GM19324 (cell line): ENCODE results near the gene DNAJB9.

Experiments used
- ATAC-seq: cut with Tn5 transposase; IDR thresholded peaks from one replicate; pipeline ENCODE4 v1.9.1; 2021; ENCODE audit warnings: mild to moderate bottlenecking, moderate library complexity; ENCODE audit not compliant: unreplicated experiment, low FRiP score

DNAJB9 gene

DNA sequence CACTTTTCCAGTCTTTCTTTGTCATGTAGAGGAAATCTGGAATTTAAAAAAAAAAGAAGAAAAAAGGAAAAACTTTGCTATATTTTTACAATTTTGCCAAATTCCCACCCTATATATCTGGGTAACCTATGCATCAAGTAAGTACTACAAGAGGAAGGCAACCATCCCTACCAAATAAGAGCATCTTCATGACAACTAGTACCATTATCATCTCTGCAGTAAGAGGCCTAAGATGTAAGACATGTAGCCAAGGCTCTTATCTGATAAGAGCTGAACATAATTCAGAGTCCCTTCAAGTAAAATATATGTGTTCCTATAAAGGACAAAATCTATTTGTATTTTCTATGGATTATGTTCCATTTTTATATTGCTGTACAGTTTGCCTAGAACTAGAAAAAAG is 3.7 kb upstream of the DNAJB9 start:
- ATAC-seq: no peak

DNA sequence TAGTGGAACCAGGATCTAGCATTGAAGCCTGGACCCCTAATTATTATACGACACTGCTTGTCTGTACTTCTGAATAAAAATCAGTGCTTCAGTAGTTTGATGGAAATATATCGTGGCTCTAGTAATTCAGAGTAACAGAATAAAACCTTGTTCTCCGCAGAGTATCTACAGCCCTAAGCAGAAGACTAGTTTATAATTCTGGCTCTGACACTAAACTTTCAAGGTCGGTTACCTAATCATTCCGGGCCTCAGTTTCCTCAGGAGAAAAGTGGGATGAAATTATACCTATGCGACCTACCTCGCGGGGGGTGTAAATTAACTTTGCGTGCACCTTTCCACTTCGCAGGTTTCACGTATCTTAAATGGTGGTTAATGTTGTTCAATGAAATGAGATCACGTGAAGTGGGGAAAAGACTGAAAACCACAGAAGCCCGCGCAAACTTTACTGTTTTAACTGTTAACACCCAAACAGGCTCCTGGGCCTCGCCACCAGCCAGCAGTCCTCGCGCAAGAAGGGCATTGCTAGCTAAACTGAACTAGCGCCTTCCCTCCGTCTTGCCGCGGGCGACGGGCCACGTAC is 783 bp upstream of the DNAJB9 start:
- no peak for ATAC-seq

DNA sequence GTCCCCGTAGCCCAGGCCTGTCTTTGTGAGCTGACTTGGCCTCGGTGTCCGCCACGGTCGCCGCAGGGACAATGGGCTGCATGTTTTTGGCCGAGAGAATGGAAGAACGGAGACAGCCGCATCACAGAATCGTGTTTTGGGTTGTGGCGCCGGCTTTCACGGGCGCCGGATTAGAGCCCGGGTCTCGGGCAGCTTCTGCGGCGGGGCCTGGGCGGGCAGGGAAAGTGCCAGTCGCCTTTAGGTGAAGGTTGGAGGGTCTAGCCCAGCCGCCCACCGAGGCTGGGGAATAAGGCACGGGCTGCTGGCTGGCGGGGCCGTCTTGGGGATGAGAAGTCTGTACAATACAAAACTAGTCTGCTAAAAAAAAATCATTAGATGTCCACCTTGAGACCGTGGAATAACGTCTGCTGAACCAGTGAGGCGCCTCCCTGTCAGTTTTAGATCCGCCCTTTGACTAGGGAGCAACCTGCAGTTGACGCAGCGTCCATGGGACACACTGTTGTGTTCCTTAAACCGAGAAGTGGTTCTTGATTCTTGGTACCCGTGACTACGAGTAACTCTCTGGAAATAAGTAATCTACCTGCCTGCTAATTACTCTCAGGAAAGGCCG is 577 bp downstream of the DNAJB9 start:
- peak; percentile 21 for ATAC-seq

DNA sequence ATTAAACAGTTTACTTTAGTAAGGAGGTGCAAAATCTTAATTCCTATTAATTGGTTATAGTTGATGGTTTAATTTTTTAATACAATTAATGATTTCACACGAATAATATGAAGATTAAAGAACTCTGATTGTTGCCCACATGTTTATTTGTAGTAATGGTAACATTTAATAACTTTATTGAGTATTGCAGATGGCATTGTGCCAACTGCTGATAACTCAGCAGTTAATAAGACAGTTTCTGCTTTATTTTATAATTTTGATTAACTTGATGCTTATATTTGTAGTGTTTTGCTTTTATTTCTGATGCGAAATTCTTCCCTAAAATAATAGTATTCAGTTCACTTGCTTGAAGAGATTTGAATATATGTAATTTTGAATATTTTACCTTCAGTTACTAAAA is 2.8 kb downstream of the DNAJB9 start:
- ATAC-seq: no peak

DNA sequence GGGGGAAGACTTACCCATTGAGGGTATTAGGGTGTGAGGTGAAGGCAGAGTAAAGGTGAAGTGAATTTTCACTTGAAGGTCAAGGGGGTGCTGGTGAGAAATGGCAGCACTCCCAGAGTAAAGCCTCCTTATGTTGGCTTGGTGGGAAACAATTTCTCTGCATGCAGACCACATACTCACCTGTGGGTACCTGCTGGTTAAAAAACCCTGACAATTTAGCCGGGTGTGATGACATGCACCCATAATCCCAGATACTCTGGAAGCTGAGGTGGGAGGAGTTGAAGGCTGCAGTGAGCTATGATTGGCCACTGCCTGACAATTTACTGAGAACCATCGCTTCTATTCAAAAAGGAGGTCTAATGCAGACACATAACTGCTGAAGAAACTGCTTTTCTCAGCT is 5.5 kb downstream of the DNAJB9 start:
- ATAC-seq: no peak

DNA sequence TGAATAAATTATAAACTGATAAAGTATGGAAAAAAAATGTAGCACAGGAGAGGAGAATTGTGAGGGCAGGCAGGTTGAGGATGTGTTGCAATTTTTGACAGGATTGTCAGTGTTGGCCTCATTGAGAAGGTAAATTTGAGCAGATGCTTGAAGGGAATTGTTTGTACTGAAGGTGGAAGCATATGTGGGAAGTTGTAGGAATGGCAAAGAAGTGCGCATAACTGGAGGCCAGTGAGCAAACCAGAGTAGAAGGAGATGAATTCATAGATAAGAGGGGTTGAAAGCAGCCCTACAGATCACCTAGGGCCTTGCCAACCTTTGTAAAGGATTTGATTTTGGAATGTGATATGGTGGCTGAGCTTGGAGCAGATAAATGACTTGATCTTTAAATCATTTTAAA is 6.4 kb downstream of the DNAJB9 start:
- ATAC-seq: no peak

DNA sequence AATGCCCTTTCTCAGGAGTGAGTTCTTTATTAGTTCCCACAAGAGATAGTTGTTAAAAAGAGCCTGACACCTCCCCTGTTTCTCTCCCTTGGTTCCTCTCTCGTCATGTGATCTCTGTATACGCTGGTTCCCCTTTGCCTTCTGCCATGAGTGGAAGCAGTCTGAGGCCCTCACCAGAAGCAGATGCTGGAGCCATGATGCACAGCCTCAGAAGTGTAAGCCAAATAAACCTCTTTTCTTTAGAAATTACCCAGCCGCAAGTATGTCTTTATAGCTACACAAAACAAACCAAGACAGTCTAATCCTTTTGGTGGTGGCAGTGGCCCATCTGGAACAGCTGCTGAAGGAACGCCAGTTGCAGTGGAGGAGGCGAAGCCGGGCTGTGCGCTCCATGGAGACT is 9.3 kb downstream of the DNAJB9 start:
- no peak for ATAC-seq

DNA sequence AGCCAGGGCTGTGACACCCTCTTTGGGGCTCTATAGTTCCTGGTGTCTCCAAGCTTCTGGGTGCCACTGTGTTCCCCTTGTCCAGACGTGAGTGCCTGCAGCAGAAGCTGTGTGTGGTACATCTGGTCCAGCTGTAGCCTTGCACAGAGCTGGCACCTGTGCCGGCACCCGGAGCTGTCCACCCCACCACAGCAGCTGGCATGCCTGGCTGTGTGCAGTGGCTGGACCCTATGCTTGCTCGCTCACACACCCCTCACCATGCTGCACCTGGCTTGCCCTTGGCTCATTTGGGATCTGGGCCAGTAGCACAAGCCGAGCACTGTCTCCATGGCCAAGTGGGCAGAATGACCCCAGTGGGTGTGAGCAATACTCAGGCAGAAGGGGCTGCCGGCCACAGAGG is 10.6 kb downstream of the DNAJB9 start:
- no peak for ATAC-seq

DNA sequence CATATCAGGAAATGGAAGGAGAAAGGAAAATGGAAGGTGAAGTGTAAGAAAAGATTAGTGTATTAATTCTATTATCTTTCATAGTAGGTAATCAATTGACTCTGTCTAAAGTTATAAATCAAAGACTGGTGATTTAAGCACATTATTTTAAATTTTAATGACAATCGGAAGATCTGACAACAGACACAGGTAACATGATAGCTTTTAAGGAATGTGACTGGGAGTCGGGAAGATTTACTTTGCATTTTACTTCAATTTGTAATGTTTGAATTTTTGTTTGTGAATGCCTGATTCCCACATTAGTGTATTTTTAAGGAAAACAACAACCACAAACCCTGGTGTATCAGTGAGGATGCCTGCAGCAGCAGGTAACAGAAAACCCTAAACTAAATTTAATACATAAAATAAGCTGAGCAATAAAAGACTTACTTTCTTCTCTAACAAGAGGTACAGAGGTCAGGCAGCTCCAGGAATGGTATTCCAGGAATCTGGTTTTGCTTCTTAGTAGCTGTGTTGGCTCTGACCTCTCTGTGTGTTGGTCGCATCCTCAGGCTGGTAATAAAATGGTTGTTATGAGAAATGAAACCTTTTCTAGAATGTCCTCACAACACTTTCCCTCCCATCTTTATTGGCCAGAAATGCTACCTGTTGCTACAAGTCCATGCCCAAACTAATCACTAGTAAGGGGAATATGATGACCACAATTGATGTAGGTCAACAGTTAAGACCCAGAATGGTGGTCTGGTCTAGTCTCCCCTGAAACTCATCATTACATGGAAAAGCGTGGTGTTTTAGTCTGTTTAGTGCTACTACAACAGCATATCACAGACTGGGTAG is 12.2 kb downstream of the DNAJB9 start:
- no peak for ATAC-seq

DNA sequence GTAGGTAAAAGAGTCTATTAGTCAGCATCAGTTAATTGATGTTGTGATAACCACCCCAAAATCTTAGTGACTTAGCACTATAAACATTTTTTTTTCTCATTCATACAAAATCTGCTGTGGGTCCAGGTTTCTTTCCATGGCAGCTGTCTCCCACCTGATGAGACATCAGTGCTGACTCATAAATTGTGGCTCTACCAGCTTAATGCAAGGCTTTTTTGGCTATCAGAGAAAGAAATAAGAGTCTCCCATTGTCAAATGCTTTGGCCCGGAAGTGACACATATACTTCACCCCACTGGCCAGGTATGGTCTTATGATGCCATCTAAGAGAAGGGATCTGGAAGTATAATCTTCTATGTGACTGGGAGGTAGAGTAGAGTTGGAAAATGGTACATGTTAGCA is 14.5 kb downstream of the DNAJB9 start:
- ATAC-seq: no peak

DNA sequence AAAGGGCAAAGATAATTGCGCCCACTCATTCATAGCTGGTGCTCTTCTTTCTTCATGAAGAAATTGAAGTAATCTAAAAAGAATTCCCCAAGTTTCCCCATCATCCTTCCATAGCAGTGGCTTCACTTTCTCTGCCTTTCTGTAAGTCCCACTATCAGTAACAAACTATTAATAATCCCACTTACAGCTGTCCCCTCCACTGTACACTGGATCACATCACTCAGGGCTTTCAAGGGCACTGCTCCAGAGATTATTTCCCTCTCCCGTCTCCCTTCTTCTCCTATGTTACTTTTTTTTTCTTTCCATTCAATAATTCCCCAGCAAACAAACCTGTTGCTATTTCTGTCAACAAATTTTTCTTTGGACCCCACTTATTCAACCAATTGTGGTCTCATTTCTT is 16.2 kb downstream of the DNAJB9 start:
- no peak for ATAC-seq

DNA sequence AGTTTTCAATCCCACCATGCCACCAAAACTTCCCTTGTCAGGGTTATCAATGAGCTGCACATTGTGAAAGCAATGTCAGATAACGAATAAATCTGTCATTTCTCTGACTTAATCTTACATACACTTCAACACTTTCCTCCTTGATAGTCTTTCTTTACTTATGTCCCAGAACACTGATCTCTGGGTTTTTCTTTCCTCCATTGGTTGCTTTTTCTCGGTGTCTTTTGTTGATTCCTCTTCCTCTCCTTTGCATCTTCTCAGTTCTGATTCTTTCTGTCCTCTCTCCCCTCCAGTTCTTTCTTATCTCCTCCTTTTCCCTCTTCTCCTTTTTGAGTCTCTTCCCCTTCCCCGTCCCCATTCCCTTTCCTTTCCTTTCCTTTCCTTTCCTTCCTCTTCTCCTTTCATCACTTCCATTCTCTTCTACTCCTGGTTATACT is 16.6 kb downstream of the DNAJB9 start:
- ATAC-seq: no peak

DNA sequence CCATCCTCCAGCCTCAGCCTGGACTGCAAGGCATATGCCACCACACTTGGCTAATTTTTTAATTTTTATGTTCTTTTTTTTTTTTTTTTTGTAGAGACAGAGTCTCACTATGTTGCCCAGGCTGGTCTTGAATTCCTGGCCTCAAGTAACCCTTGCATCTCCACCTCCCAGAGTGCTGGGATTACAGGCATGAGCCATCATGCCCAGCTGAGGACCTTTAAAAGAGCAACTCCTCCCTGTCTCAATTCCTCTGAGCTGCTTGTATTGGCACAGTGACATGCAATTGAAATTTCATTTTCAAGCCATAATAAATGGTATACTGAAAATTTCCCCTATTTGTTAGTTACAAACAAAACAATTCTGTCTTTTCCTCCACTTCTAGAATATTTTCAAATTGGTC is 19.5 kb downstream of the DNAJB9 start:
- ATAC-seq: no peak

DNA sequence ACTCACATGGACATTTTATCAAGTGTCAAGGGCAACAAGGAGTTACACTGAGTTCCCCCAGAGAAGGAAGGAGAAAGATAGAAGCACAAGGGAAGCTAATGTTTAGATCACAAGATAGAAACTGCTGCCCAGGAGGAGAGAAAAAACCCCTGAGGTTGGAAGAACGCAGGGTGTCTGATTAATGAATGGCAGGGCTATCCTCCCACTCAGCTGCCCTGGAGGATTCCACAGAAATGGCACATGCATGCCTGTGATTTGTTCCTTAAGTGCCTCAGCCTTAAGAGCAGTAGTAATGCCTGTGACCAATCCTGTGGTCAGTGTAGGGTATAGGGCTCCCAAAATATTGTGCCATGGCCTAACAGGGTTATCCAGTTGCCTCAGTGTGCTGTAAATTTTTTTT is 20.2 kb downstream of the DNAJB9 start:
- no peak for ATAC-seq

DNA sequence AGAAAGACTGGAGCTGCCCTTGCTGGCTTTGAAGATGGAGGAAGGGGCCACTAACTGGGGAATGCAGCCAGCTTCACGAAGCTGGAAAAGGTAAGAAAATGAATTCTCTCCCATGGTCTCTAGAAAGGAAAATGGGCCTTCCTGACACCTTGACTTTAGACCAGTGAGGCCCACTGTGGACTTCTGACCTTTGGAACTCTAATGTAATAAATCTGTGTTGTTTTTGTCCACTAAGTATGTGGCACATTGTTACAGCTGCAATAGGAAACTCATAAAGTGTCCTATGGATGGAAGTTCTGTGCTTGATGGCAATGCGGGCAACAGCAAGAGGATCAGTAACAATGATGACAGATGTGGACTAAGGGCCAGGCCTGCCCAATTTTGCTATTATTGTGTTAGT is 20.9 kb downstream of the DNAJB9 start:
- ATAC-seq: no peak

DNA sequence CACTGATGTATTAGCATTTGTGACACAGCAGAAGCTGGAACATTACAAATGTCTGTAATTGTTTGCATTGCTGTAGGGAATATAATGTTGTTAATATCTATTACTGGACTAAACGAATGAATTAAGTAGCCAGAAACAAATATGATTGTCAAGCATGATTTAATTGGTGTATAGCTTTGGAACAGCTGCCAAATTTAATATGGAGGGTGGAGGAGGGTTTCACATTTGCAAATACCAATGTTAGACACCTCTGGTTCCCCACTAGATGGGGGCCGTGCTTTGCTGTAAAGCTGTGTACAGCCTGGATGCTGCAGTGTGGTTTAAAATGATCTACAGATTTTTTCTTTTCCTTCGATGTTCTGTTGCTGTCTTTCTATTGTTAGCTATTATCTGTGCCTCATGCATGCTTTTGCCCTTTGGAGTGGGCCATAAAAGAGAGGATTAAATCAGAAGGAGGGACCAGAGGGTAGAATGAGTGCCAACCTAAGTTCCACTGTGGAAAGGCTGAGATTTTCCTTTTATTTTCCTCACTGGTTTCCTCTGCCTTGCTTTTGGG is 23.1 kb downstream of the DNAJB9 start:
- ATAC-seq: no peak

DNA sequence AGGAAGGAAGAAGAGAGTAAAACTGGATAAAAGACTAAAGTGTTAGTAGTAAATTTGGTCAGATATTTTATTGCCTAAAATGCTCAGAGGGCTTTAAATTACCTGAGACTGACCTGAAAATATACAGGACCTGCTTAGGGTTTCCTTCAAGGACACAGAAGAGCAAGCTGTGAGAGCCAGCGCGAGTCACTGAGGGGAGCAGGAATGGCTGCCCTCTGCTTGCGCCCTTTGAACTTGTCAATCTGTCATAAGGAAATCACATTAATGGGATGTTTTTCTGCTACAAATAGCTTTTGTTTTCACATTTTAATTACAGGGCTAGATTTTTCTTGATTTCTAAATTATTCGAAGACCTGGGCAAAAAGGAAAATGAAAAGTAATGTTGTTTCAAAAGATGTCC is 26.9 kb downstream of the DNAJB9 start:
- no peak for ATAC-seq

DNA sequence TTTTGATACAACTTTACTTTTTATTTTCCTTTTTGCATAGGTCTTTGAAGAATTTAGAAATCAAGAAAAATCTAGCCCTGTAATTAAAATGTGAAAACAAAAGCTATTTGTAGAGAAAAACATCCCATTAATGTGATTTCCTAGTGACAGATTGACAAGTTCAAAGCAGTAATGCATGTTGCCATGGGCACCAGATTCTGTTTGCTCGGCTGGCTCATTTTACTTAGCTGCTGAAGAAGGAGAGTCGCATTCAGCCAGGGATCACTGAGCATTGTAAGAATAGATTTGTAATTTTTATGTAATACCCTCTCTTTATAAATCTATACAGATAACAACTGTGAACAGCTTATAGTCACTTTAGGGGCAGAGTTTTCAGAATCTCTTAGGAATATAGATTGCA is 28.5 kb downstream of the DNAJB9 start:
- no peak for ATAC-seq

DNA sequence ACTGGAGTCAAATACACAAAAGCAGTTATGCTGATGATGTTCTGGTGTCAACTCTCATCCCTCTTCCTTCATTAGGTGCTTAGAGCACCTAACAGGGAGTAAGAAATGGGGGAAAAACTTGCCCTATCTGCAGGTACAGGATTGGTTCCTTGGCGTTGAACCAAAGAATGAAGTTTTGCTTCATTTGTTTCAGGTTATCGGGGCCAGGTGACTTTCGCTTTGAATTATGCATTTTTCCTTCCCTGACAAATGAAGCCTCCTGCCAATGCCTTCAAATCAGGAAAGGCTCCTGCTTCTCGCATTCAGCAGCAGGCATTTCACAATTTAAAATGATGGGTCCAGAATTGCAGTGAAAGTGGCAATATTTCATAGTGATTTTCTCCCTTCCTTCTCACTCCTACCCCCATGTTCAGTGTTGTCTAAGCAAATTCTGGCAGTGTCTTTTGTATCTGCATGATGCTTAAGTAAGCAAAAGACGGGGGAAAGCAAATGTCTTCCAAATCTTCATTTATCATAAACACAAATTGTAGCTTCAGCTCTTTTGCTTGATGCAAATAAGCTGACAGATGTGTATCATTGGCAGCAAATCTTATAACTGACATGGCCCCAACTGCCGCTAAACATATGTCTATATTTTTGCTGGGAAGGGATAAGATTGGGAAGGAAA is 29.4 kb downstream of the DNAJB9 start:
- no peak for ATAC-seq

DNA sequence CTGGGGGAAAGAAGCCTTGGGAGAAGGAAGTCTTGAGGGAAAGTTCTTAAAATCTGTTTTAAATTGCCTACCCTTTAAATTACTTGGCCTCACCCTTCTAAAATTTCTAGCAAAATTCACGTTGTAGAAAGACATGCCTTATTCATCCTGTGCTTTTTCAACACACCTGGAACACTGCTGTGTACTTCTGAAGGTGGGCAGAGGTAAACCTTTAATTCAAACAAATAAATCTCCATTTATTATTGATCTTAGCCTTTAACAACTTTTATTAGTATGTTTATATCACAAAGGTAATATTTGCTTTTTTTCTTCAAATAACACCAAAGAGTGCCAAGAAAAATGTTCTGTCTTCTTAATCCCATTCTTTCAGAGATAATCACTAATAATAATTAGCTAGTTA is 30.7 kb downstream of the DNAJB9 start:
- no peak for ATAC-seq

DNA sequence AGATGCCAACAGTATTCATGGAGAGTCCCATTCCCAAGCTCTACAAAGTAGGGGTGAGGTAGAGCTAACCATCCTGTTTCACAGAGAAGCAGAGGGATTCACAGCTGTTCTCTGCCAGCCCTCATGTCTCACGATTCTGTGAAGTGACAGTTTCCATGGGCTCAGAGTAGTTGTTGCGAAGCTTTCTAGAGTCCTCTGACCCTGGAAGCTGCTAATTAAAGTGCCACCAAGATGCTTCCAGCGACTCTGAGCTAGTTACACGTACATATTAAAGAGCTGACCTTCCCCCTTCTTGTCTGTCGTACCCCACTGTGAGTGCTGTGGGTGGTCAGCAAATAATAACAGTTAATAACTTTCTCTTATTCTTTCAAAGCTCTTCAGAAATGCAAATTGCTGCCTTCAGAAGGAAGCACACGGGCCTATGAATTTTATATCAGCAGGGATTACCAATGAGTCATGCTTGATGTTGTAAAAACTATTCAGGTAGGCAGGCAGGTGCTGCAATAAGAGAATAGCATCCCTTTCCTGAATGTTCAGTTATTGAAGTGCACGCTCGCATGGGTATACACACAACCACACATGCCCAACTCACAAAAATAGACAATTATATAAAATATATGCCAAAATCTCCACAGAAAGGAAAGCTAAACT is 34.1 kb downstream of the DNAJB9 start:
- ATAC-seq: no peak
